GM21619 (cell line): Measurements from ENCODE around the gene SCUBE3.

ENCODE experiments used
- ATAC-seq: cut with Tn5 transposase; IDR thresholded peaks from one replicate; pipeline ENCODE4 v1.9.1; 2021; ENCODE audit not compliant: unreplicated experiment

Gene SCUBE3

GRCh38 chr6:35237476-35237875, 23.7 kb downstream of the SCUBE3 start:
- no peak for ATAC-seq

- ATAC-seq: no peak
Measured at GRCh38 chr6:35238843-35239289, 25.1 kb downstream of the SCUBE3 start.

DNA sequence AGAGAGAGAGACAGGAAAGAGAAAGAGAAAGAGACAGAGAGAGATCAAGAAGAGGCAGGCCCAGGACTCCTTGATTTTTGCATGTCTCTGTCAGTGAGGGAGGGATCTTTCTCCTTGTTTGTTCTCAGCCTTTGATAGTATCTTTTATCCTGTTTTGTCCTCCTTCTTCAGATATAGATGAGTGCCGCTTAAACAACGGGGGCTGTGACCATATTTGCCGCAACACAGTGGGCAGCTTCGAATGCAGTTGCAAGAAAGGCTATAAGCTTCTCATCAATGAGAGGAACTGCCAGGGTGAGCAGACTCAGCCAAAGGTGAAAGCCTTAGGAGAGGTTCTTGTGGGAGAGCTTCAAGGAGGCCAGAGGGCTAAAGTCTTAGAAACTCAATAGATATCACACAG, 25.8 kb downstream of the SCUBE3 start:
- no peak for ATAC-seq

- no peak for ATAC-seq
Measured at GRCh38 chr6:35240838-35241801, 27.4 kb downstream of the SCUBE3 start.

- no peak for ATAC-seq
Measured at GRCh38 chr6:35242486-35242885, 28.7 kb downstream of the SCUBE3 start.

DNA sequence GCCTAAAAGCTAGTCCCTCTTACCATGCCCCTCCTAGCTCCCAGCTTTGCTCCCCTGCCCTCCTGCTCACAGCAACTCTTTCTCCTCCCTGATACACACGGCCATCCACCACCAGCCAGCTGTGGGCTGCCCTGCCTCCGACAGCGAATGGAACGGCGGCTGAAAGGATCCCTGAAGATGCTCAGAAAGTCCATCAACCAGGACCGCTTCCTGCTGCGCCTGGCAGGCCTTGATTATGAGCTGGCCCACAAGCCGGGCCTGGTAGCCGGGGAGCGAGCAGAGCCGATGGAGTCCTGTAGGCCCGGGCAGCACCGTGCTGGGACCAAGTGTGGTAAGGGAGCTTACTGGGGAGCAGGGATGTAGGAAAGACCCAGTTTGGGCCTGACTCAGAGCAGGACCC, 29.1 kb downstream of the SCUBE3 start:
- no peak for ATAC-seq

- no peak for ATAC-seq
Measured at GRCh38 chr6:35243386-35243958, 29.7 kb downstream of the SCUBE3 start.

DNA sequence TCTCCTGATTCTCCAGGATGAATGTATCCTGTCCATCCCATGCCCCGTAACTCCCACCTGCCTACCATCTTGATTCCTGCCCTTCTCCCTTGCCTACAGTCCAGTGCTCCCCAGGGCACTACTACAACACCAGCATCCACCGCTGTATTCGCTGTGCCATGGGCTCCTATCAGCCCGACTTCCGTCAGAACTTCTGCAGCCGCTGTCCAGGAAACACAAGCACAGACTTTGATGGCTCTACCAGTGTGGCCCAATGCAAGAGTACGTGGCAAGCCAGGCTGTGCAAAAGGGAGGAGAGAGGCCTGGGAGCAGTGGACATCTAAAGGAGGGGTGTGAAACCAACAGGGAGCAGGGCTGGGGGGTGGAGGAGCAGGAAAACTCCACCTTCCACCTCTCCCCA, 30.8 kb downstream of the SCUBE3 start:
- ATAC-seq: no peak

GRCh38 chr6:35247642-35248231, 34.0 kb downstream of the SCUBE3 start:
- ATAC-seq: peak; percentile 56

DNA sequence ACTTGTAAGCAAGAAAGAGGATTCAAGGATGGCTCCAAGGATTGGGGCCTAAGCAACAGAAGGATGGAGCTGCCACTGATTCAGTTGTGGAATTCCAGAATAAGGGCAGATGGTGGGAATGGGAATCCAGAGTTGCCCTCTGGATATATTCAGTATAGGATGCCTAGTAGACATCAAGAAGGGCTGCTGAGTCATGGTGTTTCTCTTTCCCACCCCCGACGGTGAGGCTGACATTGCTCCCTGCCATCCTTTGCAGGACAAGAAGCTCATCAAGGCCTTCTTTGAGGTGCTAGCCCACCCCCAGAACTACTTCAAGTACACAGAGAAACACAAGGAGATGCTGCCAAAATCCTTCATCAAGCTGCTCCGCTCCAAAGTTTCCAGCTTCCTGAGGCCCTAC, 34.5 kb downstream of the SCUBE3 start:
- no peak for ATAC-seq

- ATAC-seq: no peak
Measured at GRCh38 chr6:35248965-35249364, 35.2 kb downstream of the SCUBE3 start.

DNA sequence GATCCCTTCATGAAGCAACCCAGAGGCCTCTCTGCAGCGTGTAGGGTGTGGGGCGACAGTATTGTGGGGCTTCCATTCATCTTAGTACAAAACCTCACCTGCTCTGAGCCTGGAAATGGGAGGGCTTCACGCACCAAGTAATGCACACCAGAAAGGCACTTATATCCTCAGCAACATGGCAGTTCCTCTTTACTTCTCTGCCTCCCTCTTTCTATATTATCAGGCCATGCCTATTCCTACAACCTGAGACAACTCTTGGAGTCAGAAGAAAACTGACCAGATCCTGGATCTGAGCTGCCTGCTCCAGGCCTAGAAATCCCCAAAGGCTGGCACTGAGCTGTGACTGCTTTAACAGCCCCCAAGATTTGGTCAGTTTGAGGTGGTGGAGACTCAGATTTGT, 38.2 kb downstream of the SCUBE3 start:
- no peak for ATAC-seq

- no peak for ATAC-seq
Measured at GRCh38 chr6:35253249-35253648, 39.5 kb downstream of the SCUBE3 start.

DNA sequence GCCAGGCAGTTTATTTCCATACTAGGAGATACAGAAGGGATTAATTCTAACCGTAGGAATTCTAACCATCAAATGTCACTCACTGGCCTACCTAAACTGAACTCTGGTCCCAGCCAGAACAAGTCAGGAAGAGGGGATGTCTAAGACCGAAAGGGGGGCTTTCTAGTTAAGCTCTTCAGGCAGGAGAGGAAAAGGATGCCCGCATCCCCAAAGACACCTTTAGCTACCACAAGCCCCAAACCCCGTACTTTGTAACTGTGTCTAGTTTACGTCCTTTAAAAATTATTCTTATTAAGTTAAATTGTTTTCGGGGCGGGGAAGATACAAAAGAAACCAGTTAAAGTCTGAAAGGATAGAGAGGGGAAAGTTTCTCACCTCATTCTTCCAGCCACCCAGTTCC, 44.6 kb downstream of the SCUBE3 start:
- no peak for ATAC-seq

GRCh38 chr6:35258858-35259193, 45.1 kb downstream of the SCUBE3 start:
- ATAC-seq: no peak

DNA sequence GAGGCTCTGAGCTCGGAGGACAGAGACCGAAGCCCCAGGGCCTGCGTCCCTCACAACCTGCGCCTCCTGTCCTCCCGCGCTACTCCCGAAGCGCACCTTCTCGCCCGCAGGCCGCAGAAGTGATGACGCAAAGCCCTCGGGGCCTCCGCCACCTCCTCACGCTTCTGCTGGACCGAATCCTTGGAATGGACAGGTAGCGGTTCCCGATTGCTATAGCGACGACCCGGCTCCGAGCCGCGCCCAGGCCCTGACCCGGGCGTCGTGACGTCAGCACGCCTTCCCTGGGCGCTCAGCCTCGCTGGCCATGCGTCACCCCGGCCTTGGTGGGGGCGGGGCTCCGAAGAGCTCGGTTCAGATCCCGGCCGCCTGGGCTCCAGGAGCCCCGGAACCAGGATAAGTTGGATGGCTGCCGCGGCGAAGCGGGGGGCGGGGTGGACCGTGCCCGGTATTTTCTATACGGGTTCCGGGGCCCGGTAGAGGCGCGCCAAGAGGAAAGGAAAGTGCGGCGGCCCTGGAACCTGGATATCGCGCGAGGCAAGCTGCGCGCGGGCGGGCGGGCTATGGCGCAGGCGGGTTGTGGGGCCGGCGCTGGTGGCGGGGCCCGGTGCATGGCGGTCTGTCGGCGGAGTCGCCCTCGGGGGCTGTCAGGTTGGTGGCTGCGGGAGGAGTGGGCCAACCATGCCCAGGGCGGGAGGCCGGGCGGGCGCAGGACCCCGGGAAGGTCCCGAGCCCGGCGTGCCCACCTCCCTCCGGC, 45.6 kb downstream of the SCUBE3 start, which contains the start of gene ZNF76:
TSS of gene ZNF76 (plus strand) at position 542 of the 754 bp plus-strand sequence. CDS start 21,417 bp downstream, outside the sequence.
- peak; percentile 84 for ATAC-seq

GRCh38 chr6:35259948-35260590, 46.3 kb downstream of the SCUBE3 start:
- ATAC-seq: peak; percentile 31

GRCh38 chr6:35260591-35261570, 47.1 kb downstream of the SCUBE3 start:
- no peak for ATAC-seq

DNA sequence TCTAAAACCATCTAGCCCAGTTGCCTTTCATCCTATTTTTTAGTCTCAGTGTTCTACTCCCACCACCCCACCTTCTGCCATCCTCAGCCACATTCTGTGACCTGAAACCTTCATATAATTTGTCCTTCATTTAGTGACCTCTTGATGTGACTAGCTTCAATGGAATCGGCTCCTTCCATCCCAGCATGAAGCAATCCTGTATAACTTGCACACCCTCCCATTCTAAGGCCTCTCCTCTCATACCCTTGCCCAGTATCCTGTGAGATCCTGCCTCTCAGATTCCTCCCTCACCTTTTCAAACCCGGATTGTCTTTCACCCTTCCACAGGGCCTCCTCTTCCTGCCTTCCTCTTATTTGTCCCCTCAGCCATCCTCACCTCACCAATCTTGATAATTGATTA, 48.8 kb downstream of the SCUBE3 start:
- ATAC-seq: no peak
